Spleen (tissue), 7 donors: ENCODE results near the gene IFNA10.
"Not testable (repeated sequence)": the region's sequence is repeated elsewhere in the genome, so short reads cannot be mapped to it uniquely, and the experiment has no call there.

Experiments
- CTCF ChIP-seq, 11 experiments: fragments of 200-600 bp in 7 of 11; fragments of 450-650 bp in 4 of 11; sonication (generic) in 4 of 11; IDR thresholded peaks in 8 of 11; conservative IDR thresholded peaks in 3 of 11; 1 replicate in 7 of 11; 2 replicates in 4 of 11; pipeline versions ENCODE4 v1.4.0 to v1.8.0; 2016 to 2021; ENCODE audit warnings: antibody characterized with exemption in 11 of 11, inconsistent platforms in 4 of 11, mild to moderate bottlenecking in 1 of 11
- POLR2A ChIP-seq, 3 donors: fragments of 450-650 bp; IDR thresholded peaks; one replicate each; pipeline ENCODE4 v1.5.1; 2017; ENCODE audit warnings: antibody characterized with exemption in 3 of 3, mild to moderate bottlenecking in 1 of 3
- POLR2AphosphoS5 ChIP-seq, 3 donors: sonication (generic); formaldehyde crosslinking; IDR thresholded peaks; one replicate each; pipeline ENCODE4 v1.5.1; 2017; ENCODE audit warnings: antibody characterized with exemption in 3 of 3
- donor health status: DM: no; HTN: no; CAD: no; lungs with moderate emphysema.
- donor health status: DM: no; HTN: no; CAD: no.
- donor health status: DM: no; HTN: no; CAD: no.

GRCh38 chr9:21166560-21166959 lies 40.4 kb downstream of the IFNA10 start, which contains the start of gene IFNA21:
- not testable (repeated sequence) for TF ChIP-seq POLR2A (IDR thresholded peaks at IDR 0.05); CTCF (IDR thresholded peaks at IDR 0.05 in 8 of 11, conservative IDR thresholded peaks at IDR 0.05 in 3 of 11); POLR2AphosphoS5 (IDR thresholded peaks at IDR 0.05)
